Measurements from ENCODE around the gene RBM4.

Gene RBM4

DNA sequence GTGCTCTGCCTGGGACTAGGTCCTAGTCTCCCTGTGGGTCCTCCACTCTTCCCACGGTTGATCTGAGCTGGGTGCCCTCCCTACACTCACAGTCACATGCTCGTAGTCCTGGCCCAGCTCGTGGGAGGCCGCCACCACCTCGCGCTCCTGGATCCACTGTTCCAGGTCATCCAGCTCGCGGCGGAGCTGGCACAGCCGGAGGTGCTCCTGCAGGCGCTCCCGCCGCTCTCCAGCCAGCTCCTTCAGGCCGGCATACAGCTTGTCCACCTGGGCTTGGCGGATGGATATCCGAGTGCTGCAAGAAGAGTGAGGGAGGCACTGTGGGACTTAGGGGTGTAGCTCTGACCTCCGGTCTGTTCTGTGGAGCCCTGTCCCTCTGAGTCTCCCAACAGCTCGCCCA is 53.9 kb downstream of the RBM4 start:
- no peak for DNase-seq

DNA sequence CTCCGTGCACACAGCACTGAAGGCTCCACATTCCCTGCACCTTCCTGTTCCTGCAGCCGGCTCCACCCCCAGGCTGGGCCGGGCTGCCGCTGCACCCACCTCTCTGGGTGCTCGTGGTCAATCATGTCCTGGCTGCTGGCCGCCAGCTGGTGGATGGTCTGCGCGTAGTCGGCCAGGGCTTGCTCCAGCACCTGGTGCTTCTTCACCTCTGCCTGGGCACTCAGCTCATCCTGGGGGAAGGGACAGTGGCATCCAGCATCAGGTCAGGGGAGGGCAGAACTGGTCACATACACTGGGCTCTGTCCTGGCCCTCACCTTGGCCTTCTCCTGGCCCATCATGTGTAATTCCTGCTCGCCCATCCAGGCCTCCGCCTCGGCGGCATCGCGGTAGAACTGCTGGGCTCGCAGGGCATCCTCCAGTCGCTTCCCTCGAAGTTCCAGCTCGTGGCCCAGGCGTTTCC is 54.4 kb downstream of the RBM4 start:
- no peak for DNase-seq

DNA sequence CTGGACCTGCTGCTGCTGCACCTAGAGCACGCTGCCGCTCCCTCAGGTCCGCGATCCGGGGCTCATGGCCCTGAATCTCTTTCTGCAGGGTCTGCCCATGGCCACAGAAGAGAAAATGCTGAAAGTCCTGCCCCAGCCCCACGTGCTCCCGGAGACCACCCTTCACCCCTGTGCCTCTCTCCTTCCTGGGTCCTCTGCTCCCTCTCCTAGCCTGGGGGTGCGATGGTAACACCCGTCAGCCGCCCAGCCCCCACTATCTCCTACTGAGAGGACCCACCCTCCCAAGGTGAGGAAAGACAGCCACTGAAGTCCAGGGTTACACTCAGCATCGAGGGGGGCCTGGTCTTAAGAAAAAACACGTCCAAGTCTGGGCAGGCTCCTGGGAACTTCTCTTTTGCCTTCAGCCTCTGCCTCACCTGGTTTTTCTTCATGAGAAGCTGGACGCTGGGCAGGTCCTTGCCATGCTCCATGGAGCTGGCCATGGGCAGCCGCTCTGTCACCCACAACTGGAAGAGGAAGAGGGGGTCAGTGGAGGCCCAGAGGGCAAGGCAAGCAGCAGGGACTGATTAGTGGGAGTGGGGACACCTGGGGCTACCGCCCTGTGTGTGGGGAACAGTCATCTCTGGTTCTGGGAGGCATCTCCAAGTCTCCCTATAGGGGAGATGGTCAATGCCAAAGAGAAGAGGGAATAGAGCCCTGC is 55.0 kb downstream of the RBM4 start:
- DNase-seq = no peak

DNA sequence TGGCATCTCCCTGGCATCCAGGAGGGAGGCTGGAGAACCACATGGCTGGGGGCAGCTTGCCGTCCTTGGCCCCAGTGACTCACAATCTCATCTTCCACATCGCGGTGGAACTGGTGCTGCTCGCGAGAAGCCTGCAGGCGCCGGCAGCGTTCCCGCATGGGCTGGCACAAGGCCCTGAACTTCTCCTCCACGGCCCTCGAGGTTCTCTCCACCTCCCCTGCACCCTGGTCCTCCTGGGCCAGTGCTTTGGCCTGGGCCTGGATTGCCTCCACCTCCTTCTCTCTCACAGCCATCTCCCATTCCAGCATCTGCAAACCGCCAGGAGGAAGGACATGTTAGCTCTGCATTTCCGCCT is 55.5 kb downstream of the RBM4 start:
- no peak for DNase-seq

DNA sequence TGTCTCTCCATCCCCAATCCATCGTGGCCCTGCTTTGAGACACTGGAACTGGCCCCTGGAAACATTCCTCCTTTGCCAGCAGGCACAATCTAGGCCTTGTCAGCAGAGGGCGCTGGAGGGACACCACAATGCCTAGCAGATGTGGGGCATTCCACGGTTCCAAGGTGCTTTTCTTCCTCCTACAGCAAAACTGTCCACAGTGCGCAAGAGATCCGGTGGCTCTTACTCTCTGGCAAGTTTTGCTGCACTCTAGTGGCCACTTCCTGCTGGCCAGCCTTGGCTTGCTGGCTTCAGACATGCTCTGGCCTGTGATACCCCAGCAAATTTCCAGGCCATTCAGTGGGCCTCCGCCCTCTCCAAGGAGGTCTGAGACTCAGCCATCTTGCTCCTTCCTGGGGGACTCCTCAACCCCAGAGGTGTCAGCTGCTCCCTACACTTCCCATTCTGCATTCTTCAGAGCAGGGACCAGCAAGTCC is 56.3 kb downstream of the RBM4 start:
- peak; percentile 57 for DNase-seq
